GM18858 (cell line): ENCODE measurements around the gene IL5.
"Not testable (repeated sequence)": the region's sequence is repeated elsewhere in the genome, so short reads cannot be mapped to it uniquely, and the experiment has no call there.

Experiments used
- ATAC-seq: cut with Tn5 transposase; IDR thresholded peaks from one replicate; pipeline ENCODE4 v1.9.1; 2021; ENCODE audit not compliant: unreplicated experiment

Gene IL5

DNA sequence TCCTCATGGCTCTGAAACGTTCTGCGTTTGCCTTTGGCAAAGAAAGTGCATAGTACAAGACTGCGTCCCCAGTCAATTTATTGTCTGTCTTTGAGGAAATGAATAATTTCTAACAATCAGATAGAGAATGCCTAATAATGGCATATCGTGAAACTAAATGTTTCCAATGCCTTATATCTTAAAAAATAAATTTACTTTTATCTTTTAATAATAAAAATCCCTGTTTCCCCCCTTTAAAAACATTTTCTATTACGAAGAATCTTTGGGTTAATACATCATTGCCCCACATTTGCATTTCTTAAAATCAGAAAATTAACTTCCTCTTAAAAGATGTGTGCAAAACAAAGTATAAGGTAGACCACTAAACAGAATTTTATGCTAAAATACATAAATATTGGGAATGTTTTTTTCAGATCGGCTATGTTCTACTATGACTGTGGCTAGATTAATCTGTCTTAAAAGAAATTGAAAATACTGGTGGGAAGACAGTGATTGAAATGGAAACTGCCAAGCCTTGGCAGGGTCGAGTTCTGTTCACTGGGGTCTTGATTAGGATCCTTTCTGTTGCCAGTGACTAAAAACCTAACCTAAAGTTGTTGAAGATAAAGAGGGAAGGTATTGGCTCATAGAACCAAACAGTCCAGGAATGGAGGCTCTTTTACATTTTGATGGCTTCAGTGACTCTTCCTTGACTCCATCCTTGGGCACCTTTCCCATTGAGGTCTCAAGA, at the start of gene IL5:
IL5 (minus strand) TSS at position 51 of the 730 bp plus-strand sequence; CDS start at position 7, 44 bp downstream.
- ATAC-seq = no peak

DNA sequence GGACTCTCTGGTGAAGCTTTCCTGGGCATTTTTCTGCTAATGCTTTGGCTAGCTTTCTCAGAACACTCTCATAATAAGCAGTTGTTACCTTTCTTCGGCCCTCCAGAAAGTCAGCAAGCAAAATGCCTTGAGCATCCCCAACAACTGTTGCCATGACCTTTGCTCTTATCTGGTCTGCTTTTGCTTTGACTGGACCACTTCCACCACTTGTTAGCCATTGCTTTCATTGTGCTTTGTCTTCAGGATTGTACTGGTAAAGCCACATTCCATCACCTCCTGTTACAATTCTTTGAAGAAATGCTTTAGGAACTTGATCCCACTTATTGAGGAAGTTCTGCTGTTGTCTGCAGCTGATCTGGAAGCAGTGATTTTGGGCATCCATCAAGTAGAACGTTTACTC, 49.2 kb upstream of the IL5 start:
- ATAC-seq = no peak

DNA sequence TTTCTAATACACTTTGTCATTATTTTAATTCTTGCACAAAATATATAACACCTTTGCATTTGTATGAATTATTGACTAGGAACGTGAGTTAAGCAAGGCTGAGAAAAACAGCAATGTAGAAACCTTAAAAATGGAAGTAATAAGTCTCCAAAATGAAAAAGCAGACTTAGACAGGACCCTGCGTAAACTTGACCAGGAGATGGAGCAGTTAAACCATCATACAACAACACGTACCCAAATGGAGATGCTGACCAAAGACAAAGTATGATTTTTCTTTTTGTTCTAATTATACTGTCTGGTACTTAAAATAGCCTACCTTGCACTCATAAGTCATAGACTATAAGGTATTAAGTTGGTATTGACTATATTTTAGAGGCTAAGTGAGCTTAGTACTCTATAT, 47.8 kb upstream of the IL5 start:
- no peak for ATAC-seq

DNA sequence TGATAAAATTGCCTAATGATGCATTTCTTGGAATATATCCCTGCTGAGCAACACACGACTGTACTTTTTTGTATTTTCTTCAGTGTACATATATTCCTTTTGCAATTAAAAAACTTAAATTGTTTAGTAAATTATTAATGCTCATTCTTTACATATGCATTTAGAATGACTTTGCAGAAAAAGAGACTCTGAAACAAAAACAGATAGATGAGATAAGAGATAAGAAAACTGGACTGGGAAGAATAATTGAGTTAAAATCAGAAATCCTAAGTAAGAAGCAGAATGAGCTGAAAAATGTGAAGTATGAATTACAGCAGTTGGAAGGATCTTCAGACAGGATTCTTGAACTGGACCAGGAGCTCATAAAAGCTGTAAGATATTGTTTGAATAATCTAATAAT, 46.1 kb upstream of the IL5 start:
- ATAC-seq = no peak

DNA sequence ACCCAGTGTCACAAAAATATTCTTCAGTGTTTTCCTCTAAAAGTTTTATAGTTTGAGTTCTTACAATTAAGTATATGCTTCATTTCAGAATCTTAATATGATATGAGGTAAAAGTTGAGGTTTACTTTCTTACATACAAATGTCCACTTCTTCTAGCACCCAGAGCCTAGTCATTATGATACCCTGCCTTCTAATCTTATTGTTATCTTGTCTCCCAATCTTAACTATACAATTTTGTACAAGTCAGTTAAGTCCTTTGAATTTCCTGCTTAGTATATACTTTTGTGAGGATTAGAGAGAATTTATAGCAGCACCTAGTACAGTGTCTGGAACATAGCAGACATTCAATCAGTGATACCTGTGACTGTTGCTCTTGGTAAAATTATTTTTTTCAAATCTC, 42.7 kb upstream of the IL5 start:
- no peak for ATAC-seq

DNA sequence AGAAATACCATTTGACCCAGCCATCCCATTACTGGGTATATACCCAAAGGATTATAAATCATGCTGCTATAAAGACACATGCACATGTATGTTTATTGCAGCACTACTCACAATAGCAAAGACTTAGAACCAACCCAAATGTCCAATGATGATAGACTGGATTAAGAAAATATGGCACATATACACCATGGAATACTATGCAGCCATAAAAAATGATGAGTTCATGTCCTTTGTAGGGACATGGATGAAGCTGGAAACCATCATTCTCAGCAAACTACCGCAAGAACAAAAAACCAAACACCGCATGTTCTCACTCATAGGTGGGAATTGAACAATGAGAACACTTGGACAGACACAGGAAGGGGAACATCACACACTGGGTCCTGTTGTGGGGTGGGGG, 41.2 kb upstream of the IL5 start:
- ATAC-seq = not testable (repeated sequence)

DNA sequence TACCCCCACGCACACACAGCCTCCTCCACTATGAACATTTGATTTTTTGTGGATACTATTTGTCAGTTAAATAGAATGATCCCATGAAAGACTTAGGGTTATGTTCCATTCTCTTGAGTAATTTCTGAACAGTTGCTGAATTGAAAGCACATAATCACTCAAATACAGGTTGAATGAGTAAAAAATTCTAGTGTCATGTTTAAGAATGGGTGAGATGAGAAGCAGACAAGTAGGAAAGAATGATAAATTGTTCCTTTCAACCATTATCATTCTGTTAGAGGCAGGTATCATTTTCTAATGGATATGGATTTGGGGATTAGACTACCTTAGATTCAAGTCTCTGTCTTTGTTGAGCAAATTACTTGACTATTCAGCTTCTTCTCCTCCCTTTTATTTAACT, 32.8 kb upstream of the IL5 start:
- ATAC-seq = no peak

DNA sequence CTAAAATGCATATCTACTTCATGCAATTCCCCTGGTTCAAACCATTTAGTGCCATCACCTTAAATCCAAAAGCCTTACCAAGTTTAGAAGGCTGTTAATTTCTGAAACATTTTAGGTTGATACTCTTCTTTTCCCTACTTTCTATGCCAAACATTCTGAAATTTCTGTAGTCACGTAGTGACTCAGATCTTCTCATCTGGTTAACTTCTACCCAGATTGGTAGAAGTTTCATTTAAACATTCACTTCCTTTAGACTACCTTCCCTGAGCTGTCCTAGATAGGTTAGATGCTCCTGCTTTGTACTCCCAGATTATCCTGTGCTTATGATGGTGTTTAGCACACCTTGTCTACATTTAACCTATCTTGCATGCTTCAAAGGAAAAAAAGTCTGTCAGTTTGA, 23.3 kb upstream of the IL5 start:
- no peak for ATAC-seq

DNA sequence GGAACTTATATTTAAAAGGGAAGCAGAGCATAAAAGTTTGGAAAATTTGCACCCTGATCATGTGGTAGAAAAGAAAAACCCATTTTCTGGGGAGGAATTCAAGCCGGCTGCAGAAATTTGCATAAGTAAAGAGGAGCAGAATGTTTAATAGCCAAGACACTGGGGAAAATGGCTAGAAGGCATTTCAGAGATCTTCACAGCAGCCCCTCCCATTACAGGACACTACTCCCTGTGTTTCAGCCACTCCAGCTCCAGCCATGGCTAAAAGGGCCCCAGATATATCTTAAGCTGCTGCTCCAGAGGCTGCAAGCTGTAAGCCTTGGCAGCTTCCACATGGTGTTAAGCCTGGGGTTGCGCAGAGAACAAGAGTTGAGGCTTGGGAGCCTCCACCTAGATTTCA, 21.2 kb upstream of the IL5 start:
- ATAC-seq = not testable (repeated sequence)

DNA sequence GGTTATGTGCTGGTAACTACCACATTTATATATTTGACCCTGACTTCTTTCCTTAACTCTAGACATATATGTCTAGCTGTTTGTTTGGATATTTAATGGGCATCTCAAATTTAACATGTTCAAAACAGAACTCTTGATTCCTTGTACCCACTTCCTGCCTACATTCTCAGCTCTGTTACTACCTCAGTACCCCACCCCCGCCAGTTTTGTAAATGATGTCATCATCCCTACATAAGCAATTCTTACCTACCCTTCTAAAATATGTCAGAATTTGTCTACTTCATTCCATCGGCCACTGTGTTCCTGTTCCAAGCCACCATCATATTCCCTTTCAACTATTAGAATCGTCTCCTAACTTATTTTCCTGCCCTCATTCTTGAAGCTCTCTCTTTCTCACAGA, 18.3 kb upstream of the IL5 start:
- ATAC-seq = no peak

DNA sequence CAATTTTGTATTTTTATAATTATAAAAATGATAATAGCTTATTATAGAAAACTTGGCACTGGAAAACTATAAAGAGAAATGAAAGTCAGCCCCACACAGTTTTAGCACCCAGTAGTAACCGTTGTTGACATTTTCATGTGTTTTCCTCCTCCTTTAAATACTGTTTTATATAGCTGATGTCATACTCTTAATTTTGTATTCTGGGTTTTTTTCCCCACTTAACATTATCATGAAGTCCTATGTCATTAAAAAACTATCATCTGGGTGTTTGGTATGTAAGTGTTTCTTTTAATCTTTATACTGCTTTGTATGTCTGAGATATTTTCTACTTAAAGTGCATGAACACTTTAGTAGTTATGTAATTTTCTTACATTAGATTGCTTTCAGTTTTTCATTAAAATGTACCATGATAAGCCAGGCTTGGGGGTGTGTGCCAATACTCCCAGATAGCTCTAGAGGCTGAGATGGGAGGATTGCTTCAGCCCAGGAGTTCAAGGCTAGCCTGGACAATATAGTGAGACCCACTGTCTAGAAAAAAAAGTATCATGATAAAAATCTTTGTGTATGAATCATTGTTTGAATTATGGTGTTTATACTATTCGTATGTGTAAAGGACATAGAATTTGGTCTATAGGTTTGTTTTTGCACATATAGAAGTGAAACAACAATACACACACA, 16.2 kb upstream of the IL5 start:
- ATAC-seq = no peak

DNA sequence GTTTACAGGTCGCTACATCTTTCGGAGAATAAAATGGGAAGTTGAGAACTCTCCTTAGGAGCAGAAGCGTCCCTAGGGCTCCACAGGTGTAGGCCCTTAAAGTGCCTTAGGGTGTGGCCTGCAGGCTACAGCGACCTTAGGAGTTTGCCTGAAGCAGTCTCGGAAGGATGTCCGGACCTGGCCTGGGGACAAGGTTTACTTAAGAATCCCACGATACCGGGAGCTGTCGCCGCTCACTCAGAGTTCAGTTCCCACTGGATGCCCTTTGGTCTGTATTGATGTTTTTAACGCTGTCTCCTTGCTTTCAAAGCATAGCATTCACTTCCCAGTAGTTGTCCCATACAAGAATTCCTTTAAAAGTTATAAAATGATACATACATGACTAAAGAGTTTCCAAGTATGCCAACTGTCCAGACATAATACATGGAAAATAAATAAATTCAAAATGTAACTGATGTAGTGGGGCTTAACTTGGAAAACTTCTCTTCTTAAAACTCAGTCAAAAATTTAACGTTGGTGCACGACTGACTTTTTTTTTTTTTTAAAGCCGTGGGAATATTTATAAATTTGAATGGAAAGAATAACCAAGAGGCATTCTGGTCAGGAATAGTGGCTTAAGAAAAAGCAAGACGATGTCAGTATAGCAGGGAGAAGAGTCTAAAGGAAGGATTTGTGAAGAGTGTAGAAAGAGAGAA, 14.3 kb upstream of the IL5 start:
- peak; percentile 22 for ATAC-seq

DNA sequence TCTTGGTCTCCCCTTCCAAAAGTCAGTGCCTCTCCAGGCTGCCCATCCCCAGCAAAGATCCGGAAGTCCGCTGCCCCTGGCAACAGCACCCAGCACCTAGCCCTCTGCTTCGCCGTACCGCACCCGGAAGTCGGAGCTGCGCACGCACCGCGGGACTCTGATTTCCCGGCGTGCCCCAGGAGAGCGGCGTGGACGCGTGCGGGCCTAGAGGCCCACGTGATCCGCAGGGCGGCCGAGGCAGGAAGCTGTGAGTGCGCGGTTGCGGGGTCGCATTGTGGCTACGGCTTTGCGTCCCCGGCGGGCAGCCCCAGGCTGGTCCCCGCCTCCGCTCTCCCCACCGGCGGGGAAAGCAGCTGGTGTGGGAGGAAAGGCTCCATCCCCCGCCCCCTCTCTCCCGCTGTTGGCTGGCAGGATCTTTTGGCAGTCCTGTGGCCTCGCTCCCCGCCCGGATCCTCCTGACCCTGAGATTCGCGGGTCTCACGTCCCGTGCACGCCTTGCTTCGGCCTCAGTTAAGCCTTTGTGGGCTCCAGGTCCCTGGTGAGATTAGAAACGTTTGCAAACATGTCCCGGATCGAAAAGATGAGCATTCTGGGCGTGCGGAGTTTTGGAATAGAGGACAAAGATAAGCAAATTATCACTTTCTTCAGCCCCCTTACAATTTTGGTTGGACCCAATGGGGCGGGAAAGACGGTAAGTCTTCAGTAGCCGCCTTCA, 13.6 kb upstream of the IL5 start, which contains the start of gene RAD50:
RAD50 (plus strand) TSS at position 215 of the 715 bp plus-strand sequence; CDS start at position 563, 348 bp downstream.
- ATAC-seq = peak; percentile 94

DNA sequence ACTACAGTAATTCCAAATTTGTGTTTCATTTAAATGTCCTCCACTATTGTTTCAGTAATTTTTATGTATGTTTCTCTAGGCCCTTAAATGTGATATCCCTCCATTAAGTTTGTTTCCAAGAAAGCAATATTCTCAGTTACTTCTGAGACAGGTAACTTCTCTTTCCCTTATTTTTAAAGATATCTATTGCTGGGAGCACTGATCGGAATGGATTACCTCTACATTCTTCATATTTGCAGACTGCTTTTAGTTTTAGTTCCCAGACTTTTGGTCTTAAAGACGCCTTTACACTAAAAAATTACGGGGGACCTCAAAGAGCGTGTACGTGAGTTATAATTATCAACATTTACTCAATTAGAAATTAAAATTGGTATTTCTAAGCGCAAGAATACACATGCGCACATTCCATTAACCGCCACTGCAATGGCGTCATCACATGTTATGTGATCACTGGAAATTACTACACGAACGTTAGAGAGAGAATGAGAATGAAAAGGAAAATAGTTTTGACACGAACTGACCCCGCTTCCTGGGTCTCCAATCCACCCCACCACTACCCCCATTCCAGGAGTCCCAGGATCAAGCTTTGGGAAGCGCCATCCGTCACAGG, 12.9 kb upstream of the IL5 start:
- no peak for ATAC-seq

DNA sequence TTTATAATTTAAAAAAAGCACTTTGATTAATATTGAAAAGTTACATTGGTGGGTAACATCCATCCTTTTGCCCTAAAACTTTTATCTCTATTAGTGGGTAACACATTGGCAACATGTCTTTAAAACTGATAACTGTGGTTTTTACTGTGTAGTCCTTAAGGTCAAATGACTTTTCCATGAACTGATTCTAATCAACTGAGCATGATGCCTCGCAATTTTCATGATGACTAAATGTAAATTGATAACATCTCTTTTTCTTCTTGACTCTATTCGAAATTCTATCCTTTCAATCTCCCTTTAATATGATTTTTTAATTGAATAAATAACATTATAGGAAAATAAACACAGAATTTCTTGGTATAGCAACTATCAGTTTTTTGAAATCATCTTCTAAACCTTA, 6.3 kb upstream of the IL5 start:
- ATAC-seq = no peak

DNA sequence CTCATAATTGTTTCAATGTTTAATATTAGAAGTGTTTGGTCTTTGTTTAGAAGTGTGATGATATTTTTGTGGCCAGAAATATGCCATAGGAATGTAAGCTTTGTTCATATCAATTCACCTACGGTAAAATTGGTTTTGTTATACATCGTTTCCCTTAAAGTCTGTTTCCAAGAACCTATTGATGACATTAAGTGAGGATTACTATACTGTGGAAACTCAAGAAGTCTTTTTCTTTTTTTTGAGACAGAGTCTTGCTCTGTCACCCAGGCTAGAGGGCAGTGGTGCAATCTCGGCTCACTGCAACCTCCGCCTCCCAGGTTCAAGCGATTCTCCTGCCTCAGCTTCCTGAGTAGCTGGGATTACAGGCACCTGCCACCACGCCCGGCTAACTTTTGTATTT, 5.5 kb upstream of the IL5 start:
- not testable (repeated sequence) for ATAC-seq

DNA sequence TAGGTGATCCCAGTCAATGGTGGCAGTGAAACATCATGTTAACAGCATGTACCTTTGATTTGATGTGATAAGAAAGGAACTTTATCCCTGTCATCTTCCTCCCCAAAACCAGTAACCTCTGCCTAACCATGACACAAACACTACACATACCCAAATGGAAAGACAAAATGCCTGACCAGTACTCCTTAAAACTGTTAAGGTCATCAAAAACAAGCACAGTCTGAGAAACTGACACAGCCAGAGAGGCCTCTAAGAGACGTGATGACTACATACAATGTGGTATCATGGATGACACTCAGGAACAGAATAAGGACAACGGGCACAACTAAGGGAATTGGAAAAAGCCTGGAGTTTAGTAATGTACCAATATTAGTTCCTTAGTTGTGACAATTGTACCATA, 3.9 kb upstream of the IL5 start:
- no peak for ATAC-seq

DNA sequence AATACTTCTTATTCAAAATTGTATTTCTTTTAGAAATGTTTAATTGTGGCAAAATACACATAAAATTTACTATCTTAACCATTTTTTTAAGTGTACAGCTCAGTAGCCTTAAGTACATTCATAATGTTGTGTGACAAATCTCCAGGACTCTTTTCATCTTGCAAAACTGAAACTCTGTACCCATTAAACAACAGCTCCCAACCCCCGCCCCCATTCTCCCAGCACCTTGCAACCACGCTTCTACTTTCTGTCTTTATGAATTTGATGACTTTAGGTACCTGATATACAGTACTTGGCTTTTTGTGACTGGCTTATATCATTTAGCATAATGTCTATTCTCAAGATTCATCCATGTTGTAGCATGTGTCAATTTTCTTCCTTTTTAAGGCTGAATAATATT, 2.8 kb upstream of the IL5 start:
- ATAC-seq = no peak

DNA sequence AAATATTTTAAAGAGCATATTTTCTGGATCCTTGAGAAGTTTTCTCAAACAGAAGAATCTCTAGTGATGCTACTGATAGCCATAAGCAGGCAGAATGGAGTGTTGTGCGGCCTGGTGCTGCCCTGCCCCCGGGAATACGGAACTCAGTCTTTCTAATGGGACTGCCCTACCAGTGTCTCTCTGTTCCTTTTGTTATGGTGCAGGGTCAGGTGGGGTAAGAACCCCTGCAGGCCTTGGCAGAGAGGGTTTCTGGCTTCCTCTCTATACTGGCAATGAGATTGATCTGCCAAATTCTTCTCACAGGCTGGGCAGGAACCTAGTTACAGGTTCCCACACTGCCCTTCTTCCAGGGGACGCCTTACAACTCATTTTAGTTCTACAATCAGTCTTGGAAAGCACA, 2.6 kb downstream of the IL5 start:
- no peak for ATAC-seq

DNA sequence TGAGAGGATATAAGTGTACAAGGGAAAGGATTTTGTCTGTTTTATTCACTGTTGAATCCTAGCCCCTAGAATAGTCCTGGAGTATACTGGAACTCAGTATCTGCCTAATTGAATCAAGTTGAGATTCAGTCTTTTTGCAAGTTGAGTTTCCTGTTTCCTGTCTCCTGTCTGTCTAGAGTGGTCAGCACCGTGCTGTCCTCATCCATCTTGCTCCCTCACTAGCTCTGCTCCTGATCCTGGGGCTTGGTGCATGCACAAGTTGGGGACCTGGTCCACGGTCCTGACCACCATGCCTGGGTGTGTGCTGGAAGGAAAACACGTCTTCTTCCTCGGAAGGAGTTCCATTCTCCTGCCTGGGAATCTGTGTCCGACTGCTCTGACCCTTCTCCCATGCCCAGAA, 3.2 kb downstream of the IL5 start:
- no peak for ATAC-seq

DNA sequence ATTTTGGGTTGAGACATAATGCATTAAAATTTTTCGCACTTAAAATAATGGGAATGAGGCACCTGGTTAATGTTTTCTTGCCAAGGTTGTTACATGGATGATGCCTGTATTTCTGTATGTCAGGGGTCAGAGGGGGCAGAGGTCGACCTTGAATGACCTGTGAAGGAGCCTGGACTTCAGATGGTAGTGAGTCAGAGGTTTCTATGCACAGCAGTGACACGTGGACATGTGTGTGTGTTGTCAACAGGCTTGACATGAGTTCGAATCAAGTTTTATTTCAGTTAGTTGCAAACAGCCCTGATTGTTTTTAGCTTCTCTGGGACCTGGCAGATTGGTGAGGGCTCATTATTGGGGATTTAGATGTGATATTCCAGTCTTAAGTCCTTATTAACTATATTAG, 3.6 kb downstream of the IL5 start:
- ATAC-seq = no peak
